ENCODE results near the gene NSF.

- TF ChIP-seq POLR2A (IDR thresholded peaks at IDR 0.05) (no peak), CTCF (IDR thresholded peaks at IDR 0.05) (no peak)
Measured at GRCh38 chr17:46771561-46772474, 181.3 kb downstream of the NSF start.

Data from adrenal gland (tissue), 5 donors.